Uterus (tissue), 2 donors: ENCODE results near the gene IKBIP.

Experiments used
- CTCF ChIP-seq, 4 experiments: fragments of 200-600 bp in 2 of 4; fragments of 450-650 bp in 2 of 4; sonication (generic) in 2 of 4; IDR thresholded peaks; one replicate each; pipeline ENCODE4 v1.5.1; 2016 to 2019; ENCODE audit warnings: antibody characterized with exemption in 4 of 4, mild to moderate bottlenecking in 2 of 4, moderate library complexity in 1 of 4
- POLR2A ChIP-seq, 2 donors: fragments of 450-650 bp; IDR thresholded peaks; one replicate each; pipeline ENCODE4 v1.6.1; 2016; ENCODE audit warnings: antibody characterized with exemption in 2 of 2, mild to moderate bottlenecking in 1 of 2, moderate library complexity in 1 of 2

GRCh38 chr12:98646294-98647090 lies 1.9 kb upstream of the IKBIP start:
- TF ChIP-seq CTCF (IDR thresholded peaks at IDR 0.05) (no peak), POLR2A (IDR thresholded peaks at IDR 0.05) (no peak)
